ACHN (cell line): ENCODE data around the gene ANO2.

Source experiments
- DNase-seq: peaks from one replicate; pipeline ENCODE4 v3.0.0-alpha.2; 2015
- in situ Hi-C: cut with HindIII; loops from 2 replicates; pipeline ENCODE4 v1.10.0; 2017; ENCODE audit warnings: low sequenced_read_pairs, low pct_ligation_motif_present, low pct_unique_long_range_greater_than_20kb

Gene ANO2

DNA sequence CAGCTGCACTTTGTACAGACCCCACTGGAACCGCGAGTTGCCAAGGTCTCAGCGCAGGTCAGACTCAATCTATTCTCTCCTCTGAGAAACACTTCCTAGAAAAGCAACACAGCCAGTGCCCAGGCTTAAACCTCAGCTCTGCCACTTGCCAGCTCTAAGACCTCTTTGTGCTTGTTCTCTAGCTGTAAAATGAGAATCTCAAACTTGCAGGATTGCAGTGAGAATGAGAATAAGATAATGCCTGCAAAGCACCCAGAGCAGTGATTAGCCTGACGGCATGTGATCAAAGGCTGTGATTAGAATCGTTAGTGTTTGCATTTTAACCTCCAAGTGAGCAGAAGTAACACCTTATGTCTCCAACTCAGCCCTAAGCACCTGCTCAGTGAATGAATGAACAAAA, 21.3 kb downstream of the ANO2 start:
- in situ Hi-C loops = no loop called here
- DNase-seq = no peak

DNA sequence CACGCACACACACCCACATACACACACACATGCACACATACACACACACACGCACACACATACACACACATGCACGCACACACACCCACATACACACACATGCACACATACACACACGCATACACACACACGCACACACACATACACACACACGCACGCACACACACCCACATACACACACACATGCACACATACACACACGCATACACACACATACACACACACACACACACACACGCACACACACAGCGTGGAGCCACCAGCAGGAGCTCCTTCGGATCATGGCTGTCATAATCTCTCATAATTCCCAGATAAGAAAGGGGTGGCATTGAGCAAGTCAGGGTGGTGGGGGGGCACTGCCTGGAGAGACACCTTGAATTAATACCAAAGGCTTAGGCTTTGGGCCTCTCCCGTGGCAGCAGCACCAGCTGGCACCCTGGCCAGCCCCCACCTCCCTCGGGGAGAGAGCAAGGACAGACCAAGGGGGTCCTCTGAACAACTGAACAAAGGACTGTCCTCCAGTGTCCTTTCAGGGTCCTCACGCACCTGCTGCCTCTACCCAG, 21.9 kb downstream of the ANO2 start:
- DNase-seq = no peak
- in situ Hi-C loops = no loop called here

DNA sequence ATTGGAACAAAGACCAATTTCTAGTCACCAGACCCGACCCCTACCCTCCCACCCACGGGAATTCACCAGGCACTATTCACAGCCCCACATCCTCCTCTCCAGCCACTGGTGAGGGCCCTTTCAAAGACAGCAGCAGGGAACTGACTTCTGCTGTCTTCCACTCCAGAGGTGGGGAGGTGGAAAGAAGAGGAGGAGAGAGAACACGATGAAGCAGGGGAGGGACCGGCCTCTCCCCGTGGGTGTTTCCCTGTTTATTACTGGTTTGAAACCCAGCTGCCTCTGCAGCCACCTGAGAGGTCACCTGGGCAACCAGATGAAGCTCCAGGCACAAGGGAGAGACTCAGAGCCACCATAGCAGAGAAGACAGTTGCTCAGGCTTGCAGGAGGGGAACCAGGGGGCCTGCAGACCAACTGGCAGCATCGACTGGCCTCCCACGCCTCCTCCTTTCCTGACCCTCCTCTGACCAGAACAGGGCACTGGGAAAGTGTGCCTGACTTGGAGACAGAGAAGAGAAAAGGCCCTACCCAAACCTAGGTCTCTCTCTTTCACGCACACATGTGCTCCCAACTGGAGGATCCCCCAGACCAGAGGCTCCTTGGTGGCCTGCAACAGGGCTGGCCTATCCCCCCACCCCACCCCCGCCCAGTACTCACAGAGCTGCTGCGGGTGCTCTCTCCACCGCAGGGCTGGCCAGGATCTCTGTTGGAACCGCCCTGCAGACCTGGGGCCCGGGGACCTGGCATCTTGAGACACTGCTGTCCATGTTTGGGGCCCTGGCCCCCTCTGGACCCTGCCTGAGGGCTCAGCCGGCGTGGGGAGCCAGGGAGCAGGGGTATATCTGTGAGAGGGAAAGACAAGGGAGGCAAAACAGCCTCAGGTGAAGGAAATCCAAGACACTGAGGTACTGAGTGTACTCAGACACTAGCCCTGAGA, 22.8 kb downstream of the ANO2 start:
- in situ Hi-C loops = no loop called here
- DNase-seq = no peak

DNA sequence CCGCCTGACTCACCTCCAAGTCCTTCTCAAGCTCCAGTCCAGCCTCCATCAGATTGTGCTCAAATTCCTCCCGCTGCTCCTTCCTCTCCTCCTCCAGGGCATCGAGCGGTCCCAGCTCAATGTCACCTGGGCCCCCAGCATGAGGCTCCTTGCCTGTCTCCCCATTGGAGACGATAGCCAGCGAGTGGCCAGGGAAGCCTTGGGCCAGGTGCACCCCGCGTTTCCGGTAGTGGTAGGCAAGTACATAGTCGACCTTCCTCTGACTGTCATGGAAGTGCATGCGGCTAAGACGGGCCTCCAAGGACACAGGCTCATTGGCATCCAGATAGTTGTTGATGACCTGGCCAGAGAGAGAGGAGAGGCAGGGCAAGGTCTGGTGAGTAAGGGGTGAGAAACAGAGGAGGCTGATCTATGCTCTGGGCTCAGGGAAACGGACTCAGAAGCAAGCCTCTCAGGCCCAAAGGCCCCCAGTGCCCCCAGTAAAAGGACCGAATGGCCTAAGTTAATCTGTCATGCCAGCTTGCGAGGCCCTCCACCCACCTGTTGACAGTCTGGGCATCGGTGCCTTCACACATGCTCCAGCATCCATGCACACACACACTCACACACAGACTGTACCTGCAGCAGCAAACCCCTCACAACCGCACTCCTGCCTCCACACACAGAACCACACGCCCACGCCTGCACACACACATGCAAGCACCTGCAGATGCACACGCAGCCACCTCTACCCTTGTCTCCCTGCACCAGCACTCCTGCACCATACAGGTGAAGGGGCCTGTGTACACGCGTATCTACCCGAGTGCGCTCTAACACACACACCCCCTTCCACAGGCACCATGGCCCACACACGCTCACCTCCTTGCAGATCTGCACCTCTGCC, 23.8 kb downstream of the ANO2 start:
- DNase-seq = no peak
- in situ Hi-C loops = no loop called here

GRCh38 chr12:5916785-5917290, 28.2 kb downstream of the ANO2 start:
- no peak for DNase-seq
- in situ Hi-C loops = no loop called here

DNA sequence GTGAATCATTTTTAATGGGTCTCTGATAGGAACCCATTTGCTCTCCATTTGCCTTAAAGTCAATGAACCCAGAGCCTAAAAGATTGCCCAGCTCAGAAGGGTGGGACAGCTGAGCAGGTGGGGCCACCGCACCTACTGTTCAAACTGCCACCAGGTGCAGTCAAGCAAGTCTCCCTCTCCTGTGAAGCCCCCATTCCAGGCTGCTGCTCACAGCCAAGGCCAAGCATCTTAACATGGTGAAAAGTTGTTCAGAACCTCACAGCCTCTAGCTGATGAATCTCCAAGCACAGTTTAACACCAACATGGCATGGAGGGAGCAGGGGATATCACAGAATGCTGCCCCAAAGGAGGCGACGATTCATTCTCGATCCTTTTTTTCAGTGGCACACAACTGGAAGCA, 29.5 kb downstream of the ANO2 start:
- no peak for DNase-seq
- in situ Hi-C loops = no loop called here

GRCh38 chr12:5914387-5915149, 30.5 kb downstream of the ANO2 start:
- in situ Hi-C loops = no loop called here

GRCh38 chr12:5913387-5913786, 31.7 kb downstream of the ANO2 start:
- in situ Hi-C loops = no loop called here
- DNase-seq = no peak

More at GRCh38 chr12:5914387-5915149, 30.5 kb downstream of the ANO2 start:
- no peak for DNase-seq

DNA sequence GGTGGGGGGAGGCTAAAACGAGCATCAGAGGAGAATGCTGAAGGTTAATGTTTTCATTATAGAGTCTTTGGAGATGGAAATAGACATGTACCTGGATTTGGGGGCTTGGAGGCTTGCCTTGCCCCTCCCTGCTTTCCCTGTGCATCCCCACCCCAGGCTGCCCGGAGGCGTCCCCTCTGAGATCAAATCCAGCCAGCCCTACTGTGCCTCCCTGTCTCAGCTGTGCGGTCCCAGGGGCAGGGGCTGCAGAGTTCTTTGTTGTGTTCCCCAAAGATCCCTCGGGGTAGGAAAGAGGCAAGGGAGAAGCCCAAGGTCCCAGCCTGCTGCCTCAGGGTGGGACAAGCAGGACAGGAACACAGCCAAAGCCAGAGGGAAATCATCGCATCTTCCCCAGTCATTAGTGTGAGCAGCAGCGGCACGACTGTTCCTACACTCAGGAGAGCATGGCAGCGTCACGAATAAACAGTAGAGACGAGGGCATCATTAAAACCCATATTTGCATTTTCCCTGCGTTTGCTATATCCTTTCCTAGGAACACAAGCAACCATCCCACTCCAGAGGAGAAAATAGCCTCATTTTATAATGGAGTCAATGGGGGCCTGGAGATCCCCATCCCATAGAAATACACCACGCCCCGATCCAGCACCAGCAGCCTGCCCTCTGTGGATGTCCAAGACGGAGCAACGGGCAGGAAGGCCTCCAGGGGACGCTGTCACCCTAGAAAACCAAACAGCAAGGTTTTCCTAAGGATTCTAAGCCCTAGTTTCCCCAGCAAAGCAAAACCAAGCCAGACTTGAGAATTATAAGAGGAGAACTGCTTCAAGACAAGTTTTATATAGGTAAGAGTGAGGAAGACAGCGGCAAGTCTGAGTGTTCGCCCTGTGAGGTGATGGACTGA, 32.4 kb downstream of the ANO2 start:
- peak; percentile 33 for DNase-seq
- in situ Hi-C loops = no loop called here

DNA sequence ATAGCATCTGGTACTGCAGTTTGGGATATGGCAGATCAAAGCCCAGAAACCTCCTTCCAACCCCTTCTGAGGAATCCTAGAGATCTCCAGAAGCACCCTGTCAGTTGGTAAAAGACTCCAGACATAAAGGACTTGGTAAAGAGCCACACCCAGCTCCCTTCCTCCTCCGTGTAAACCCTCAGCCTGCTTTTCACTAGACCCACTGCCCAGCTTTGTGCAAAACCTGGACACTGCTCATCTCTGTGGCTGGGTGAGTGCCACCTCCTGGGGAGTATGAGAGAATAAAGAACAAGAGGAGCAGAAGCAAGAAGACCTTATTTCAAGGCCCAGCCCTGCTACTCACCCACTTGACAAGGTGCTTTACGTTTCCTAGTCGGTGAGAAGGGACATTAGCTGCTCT, 33.0 kb downstream of the ANO2 start:
- in situ Hi-C loops = no loop called here
- DNase-seq = no peak

DNA sequence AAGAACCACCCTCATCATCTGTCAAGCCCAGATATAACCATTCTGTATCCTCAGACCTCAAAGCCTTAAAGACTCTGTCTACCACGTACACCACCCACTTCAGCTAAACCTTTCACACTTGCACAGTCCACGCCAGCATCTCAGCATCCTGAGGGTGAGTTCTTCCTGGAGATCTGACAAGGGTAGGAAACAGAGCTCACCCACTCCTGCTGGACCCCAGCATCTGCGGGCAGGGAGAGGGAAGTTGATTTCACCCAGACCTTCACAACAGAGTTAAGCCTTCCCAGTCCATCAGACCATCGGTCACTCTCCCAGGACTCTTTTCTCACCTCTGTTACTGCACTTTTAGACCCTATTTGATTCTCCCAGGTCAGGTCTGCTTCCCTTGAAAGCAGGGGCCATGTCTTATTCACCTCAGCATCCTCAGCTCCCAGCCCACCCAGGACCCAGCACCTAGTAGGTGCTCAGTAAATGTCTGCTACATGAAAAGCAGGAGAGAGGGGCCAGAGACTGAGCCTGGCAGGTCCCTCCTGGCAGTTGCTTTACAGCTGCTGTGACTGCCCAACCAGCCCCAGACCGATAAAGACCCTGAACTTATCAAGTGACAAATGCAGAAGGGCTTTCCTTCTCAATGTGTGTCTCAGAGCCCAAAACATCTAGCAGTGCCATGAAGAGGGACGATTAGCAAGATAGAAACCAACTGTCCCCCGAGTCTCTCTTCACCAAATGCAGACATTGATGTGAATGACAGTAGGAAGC, 34.1 kb downstream of the ANO2 start:
- in situ Hi-C loops = no loop called here
- DNase-seq = no peak

DNA sequence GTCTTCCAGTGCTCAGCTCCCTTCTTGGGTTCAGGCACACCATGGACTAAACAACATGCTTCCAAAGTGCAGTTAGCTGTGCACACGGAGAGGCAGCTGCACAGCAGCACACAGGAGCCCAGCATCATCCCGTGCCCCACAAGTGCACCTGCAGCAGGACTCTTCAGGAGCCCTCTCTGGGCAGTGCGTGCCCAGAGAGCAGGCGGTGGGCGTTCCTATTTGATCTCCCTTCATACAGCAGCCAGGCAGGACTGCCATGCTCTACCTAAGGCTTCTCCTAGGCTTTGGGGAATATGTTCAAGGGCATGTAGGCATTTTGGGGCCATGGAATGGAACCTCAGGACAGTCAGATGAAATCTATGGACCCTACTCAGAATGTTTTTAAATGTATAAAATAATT, 35.5 kb downstream of the ANO2 start:
- in situ Hi-C loops = no loop called here
- DNase-seq = no peak

DNA sequence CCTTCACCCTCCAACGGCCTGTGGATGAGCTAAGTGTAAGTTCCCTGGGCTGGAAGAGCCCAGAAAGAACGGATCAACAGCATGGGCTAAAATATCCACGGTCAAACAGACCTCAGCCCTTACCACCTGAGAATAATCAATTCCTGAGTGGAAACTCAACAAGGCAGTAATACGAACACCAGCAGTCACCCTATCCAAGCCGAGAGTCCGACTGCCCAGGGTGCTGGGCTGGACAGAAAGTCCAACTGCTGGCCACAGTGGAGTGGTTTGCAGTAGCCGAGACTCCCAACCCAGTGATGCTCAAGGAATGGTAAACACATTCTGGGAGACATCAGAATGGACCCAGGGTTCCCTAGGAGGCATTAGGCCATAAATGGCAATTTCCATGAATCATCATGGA, 36.8 kb downstream of the ANO2 start:
- DNase-seq = no peak
- in situ Hi-C loops = no loop called here

GRCh38 chr12:5907807-5908206, 37.3 kb downstream of the ANO2 start:
- in situ Hi-C loops = no loop called here

GRCh38 chr12:5905757-5906156, 39.3 kb downstream of the ANO2 start:
- in situ Hi-C loops = no loop called here
- DNase-seq = no peak

More at GRCh38 chr12:5907807-5908206, 37.3 kb downstream of the ANO2 start:
- no peak for DNase-seq

- DNase-seq = no peak
- in situ Hi-C loops = no loop called here
Measured at GRCh38 chr12:5904969-5905368, 40.1 kb downstream of the ANO2 start.

DNA sequence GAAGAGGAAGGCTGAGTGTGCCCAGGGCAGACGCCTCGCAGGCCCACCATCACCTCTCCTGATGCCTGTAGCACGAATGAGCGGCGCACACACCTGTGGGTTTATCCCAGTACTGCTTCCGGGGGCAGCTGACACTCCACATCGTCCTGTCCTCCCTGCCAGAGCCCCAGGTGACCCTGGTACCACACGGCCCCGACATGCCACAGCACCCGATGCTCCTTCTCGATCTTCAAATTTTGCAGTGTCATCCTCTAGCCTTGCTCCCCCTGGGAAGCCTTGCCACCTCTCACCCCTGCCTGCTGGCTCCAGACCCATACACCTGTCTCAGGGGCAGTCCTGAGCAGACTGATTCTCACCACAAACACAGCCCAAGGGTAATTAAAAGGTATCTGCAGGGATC, 40.6 kb downstream of the ANO2 start:
- no peak for DNase-seq
- in situ Hi-C loops = no loop called here
